Neuronal stem cell (in vitro differentiated cells): ENCODE data around the gene FAR1.

ENCODE experiments used
- DNase-seq: peaks from one replicate; pipeline ENCODE4 v3.0.0-alpha.2; 2013; ENCODE audit warnings: low spot score
- H2AFZ ChIP-seq: one replicate; pipeline ENCODE4 v1.6.1; 2013; ENCODE audit warnings: mild to moderate bottlenecking, low read length, inconsistent platforms
- H2AK5ac ChIP-seq: 2 replicates; pipeline ENCODE4 v1.6.1; 2013; ENCODE audit warnings: low read depth, mild to moderate bottlenecking, inconsistent platforms, low read length, moderate library complexity, mixed read lengths
- H2BK120ac ChIP-seq: 2 replicates; pipeline ENCODE4 v1.6.1; 2013; ENCODE audit warnings: low read depth, mild to moderate bottlenecking, inconsistent platforms, low read length, moderate library complexity, mixed read lengths
- H2BK12ac ChIP-seq: one replicate; pipeline ENCODE4 v1.6.1; 2013; ENCODE audit warnings: low read length, inconsistent platforms
- H2BK15ac ChIP-seq: 2 replicates; pipeline ENCODE4 v1.6.1; 2013; ENCODE audit warnings: mild to moderate bottlenecking, low read length, inconsistent platforms, mixed read lengths
- H2BK5ac ChIP-seq: one replicate; pipeline ENCODE4 v1.6.1; 2013; ENCODE audit warnings: inconsistent platforms, mild to moderate bottlenecking, low read length, moderate library complexity
- H3K14ac ChIP-seq: one replicate; pipeline ENCODE4 v1.6.1; 2013; ENCODE audit warnings: low read length, inconsistent platforms
- H3K18ac ChIP-seq: 2 replicates; pipeline ENCODE4 v1.6.1; 2013; ENCODE audit warnings: low read length, inconsistent platforms
- H3K23ac ChIP-seq: 2 replicates; pipeline ENCODE4 v1.6.1; 2013; ENCODE audit warnings: low read depth, mild to moderate bottlenecking, mixed read lengths, low read length, inconsistent platforms; ENCODE audit not compliant: poor library complexity
- H3K27ac ChIP-seq: replicated peaks from 3 replicates; pipeline ENCODE4 v1.5.1; 2013; ENCODE audit warnings: low read length, inconsistent platforms
- H3K27me3 ChIP-seq, 3 experiments: 2 replicates each; pipeline ENCODE4 v1.6.1; 2013; ENCODE audit warnings: low read length in 3 of 3, mild to moderate bottlenecking in 2 of 3, inconsistent platforms in 1 of 3, low read depth in 1 of 3, mixed read lengths in 1 of 3, moderate library complexity in 1 of 3; ENCODE audit not compliant: control insufficient read depth in 3 of 3, insufficient read depth in 3 of 3
- H3K36me3 ChIP-seq, 2 donors: replicated peaks in 1 of 2; 2 replicates each; pipeline ENCODE4 v1.6.1; 2013; ENCODE audit warnings: low read length in 2 of 2; ENCODE audit not compliant: control insufficient read depth in 2 of 2, insufficient read depth in 2 of 2
- H3K4ac ChIP-seq: 2 replicates; pipeline ENCODE4 v1.6.1; 2013; ENCODE audit warnings: inconsistent platforms, mild to moderate bottlenecking, low read length, moderate library complexity
- H3K4me1 ChIP-seq, 2 donors: 1 replicate in 1 of 2; 2 replicates in 1 of 2; pipeline ENCODE4 v1.6.1; 2013; ENCODE audit warnings: low read length in 2 of 2, low read depth in 1 of 2; ENCODE audit not compliant: control insufficient read depth in 2 of 2, insufficient read depth in 1 of 2
- H3K4me2 ChIP-seq: one replicate; pipeline ENCODE4 v1.6.1; 2013; ENCODE audit warnings: mild to moderate bottlenecking, low read length, inconsistent platforms; ENCODE audit not compliant: insufficient read depth, poor library complexity, severe bottlenecking
- H3K4me3 ChIP-seq, 2 donors: 2 replicates each; pipeline ENCODE4 v1.5.1; 2013; ENCODE audit warnings: low read length in 2 of 2, mild to moderate bottlenecking in 2 of 2, inconsistent platforms in 1 of 2, moderate library complexity in 1 of 2
- H3K79me1 ChIP-seq: one replicate; pipeline ENCODE4 v1.6.1; 2013; ENCODE audit warnings: low read depth, mild to moderate bottlenecking, inconsistent platforms, low read length, moderate library complexity
- H3K9ac ChIP-seq: one replicate; pipeline ENCODE4 v1.6.1; 2013; ENCODE audit warnings: mild to moderate bottlenecking, low read depth, low read length, inconsistent platforms; ENCODE audit not compliant: poor library complexity
- H3K9me3 ChIP-seq, 2 donors: replicated peaks in 1 of 2; 2 replicates each; pipeline versions ENCODE3 to v1.6.1; 2013; ENCODE audit warnings: low read length in 2 of 2, mild to moderate bottlenecking in 2 of 2, inconsistent platforms in 1 of 2, low read depth in 1 of 2, mixed read lengths in 1 of 2, moderate library complexity in 1 of 2; ENCODE audit not compliant: control insufficient read depth in 2 of 2, insufficient read depth in 1 of 2
- H4K8ac ChIP-seq: one replicate; pipeline ENCODE4 v1.6.1; 2013; ENCODE audit warnings: low read depth, mild to moderate bottlenecking, inconsistent platforms, low read length, moderate library complexity
- H4K91ac ChIP-seq: one replicate; pipeline ENCODE4 v1.6.1; 2013; ENCODE audit warnings: low read length, low read depth, mild to moderate bottlenecking, inconsistent platforms; ENCODE audit not compliant: poor library complexity
- WGBS, 2 donors: extraction: QIAGEN DNeasy Blood & Tissue Kit; methylation state at CpG; one replicate each; pipeline ENCODE4 v1.1.7; 2013; ENCODE audit warnings: missing lambda C conversion rate in 2 of 2, mixed read lengths in 1 of 2; ENCODE audit not compliant: insufficient read length in 2 of 2, insufficient replicate concordance in 1 of 2; ENCODE audit errors: extremely low coverage in 2 of 2; 5-methylcytosine and 5-hydroxymethylcytosine counted together

The FAR1 gene

DNA sequence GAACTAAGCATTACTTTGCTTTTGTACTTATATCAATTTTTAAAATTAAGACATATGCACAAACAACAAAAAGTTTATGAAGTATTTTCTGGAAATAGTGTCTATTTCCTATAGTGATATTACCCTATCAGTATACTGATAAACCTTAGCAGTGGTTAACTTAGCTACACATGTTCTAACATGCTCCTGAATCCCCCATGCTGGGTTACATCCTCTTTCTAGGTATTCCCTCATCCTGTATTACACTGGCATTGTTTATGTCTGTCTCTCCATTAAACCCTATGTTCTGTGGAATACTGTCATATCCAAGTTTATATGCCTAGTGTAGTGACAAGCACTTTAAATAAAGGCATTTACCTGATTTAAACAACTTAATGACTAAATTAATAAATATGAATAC lies 1.8 kb upstream of the FAR1 start:
- Histone ChIP-seq H3K79me1 (peaks cover 6% of the 10 kb centered on the region), H2AFZ (no peak overlapping the region), H3K27me3 (no peaks in the 10 kb centered on the region), H3K4me3 (no peak overlapping the region), H3K18ac (no peak overlapping the region), H3K9me3 (no peaks in the 10 kb centered on the region), H3K4me2 (no peak overlapping the region), H2BK12ac (no peak overlapping the region), H3K4ac (no peak overlapping the region), H3K14ac (no peak overlapping the region), H3K9ac (no peak overlapping the region), H2BK5ac (no peak overlapping the region), H3K27ac (no peak overlapping the region), H3K36me3 (peaks cover 0 to 11% of the 10 kb centered on the region in 2 donors), H2BK120ac (no peak overlapping the region), H3K4me1 (peaks cover 5 to 10% of the 10 kb centered on the region in 2 donors), H2BK15ac (no peak overlapping the region), H4K8ac (no peak overlapping the region), H3K23ac (no peak overlapping the region), H4K91ac (no peak overlapping the region), H2AK5ac (no peak overlapping the region)
- no peak for DNase-seq

DNA sequence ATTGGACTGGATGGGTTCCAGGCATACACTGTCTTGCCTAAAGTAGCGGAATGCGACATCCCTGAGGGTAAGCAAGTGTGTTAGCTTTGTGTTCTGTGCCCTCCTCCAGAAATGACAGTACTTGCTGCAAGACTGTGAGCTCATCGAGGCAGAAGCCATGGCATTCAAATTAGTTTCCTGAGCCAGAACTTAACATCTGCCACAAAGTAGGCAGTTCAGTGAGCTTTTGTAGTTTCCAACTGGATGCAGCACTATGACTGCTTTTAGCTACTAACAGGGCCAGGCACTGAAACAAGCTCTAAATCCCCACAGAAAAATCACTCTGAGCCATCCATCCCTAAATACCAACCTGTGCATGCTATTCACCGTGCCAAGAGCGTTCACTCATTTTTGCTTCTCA lies 1.2 kb upstream of the FAR1 start:
- no peak overlapping the region for H3K27ac ChIP-seq
- WGBS, 2 donors: no CpG with 5 or more reads among the region's 5 CpGs

DNA sequence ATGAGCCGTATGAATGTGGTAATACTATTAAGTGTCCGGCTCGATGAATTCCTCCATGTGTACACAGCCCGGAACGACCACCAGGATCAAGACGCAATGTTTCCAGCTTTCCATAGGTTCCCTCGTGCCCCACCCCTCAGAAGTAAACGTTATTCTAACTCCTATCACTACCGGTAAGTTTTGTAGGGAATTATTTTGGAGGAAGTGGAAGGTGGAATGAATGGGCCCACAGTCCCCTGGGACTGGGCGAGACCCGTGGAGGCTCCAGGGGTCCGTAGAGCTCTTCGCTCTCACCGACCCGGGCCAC lies 720 bp upstream of the FAR1 start:
- no peak overlapping the region for H2BK5ac ChIP-seq
- H3K9me3 ChIP-seq: no peaks in the 10 kb centered on the region
- H2BK120ac ChIP-seq: no peak overlapping the region
- no peak overlapping the region for H3K14ac ChIP-seq
- no CpG with 5 or more reads among the region's 15 CpGs for WGBS, 2 donors
- peaks cover 0 to 16% of the 10 kb centered on the region in 2 donors for H3K36me3 ChIP-seq
- H3K4me3 ChIP-seq: peak overlapping the region; percentile 71 to 91
- peaks cover 5 to 10% of the 10 kb centered on the region in 2 donors for H3K4me1 ChIP-seq
- peak overlapping the region; percentile 28 for H3K27ac ChIP-seq
- no peak overlapping the region for H2BK12ac ChIP-seq
- H2AFZ ChIP-seq: peak overlapping the region; percentile 98
- H3K4ac ChIP-seq: no peak overlapping the region
- H2AK5ac ChIP-seq: no peak overlapping the region
- no peak overlapping the region for H4K91ac ChIP-seq
- no peak overlapping the region for H2BK15ac ChIP-seq
- H3K79me1 ChIP-seq: peaks cover 6% of the 10 kb centered on the region
- DNase-seq: no peak
- H3K23ac ChIP-seq: no peak overlapping the region
- peak overlapping the region; percentile 71 for H3K18ac ChIP-seq
- peak overlapping the region; percentile 52 for H3K4me2 ChIP-seq
- no peak overlapping the region for H4K8ac ChIP-seq
- H3K27me3 ChIP-seq: no peaks in the 10 kb centered on the region
- no peak overlapping the region for H3K9ac ChIP-seq

More for the DNA sequence above, 1.2 kb upstream of the FAR1 start:
- H3K18ac ChIP-seq: no peak overlapping the region
- H3K9me3 ChIP-seq: no peaks in the 10 kb centered on the region
- peaks cover 5 to 10% of the 10 kb centered on the region in 2 donors for H3K4me1 ChIP-seq
- H2BK12ac ChIP-seq: no peak overlapping the region
- H3K4me2 ChIP-seq: no peak overlapping the region
- DNase-seq: no peak
- no peak overlapping the region for H3K23ac ChIP-seq
- H3K36me3 ChIP-seq: peaks cover 0 to 13% of the 10 kb centered on the region in 2 donors
- H3K27me3 ChIP-seq: no peaks in the 10 kb centered on the region
- H3K4me3 ChIP-seq: peak overlapping the region in 1 of 2 donors; percentile 71
- H2BK15ac ChIP-seq: no peak overlapping the region
- H3K9ac ChIP-seq: no peak overlapping the region
- peaks cover 6% of the 10 kb centered on the region for H3K79me1 ChIP-seq
- H2AK5ac ChIP-seq: no peak overlapping the region
- no peak overlapping the region for H3K14ac ChIP-seq
- no peak overlapping the region for H4K91ac ChIP-seq
- H2BK120ac ChIP-seq: no peak overlapping the region
- peak overlapping the region; percentile 98 for H2AFZ ChIP-seq
- no peak overlapping the region for H2BK5ac ChIP-seq
- no peak overlapping the region for H4K8ac ChIP-seq
- no peak overlapping the region for H3K4ac ChIP-seq

DNA sequence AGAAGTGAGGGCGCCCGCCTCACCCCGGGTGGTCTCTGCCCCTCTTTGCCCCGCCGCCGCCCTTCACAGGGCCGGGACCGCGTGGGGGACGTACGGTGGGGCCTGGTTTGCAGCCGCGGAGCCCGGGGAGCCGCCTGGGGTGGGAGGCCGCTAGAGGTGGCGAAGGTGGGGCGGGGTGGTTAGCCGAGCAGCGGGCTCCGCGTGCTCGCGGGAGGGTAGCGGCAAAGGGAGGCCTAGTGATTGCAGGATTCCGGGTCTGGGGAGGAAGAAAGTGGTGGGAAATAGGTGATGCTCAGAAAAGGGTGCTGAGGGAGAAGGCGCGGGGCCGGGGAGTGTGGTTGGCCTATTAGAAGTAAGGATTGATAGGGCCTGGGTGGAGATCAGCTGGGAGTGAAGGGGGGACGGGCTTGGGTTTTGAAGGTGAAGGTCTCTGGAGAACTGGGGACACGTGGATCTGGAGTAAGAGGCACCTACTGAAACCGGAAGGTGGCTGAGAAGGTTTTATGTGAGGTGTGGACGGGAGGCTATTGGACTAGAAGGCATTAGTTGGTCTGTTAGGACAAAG lies 571 bp downstream of the FAR1 start:
- Histone ChIP-seq H4K8ac (no peak overlapping the region), H3K9me3 (no peaks in the 10 kb centered on the region), H3K14ac (no peak overlapping the region), H3K27ac (peak overlapping the region; percentile 80), H2AFZ (peak overlapping the region; percentile 95), H4K91ac (no peak overlapping the region), H3K27me3 (no peaks in the 10 kb centered on the region), H2BK5ac (no peak overlapping the region), H2BK12ac (no peak overlapping the region), H3K18ac (peak overlapping the region; percentile 78), H3K4me3 (peak overlapping the region; percentile 55 to 87), H3K9ac (peak overlapping the region; percentile 94), H3K36me3 (peaks cover 0 to 24% of the 10 kb centered on the region in 2 donors), H3K4me2 (peak overlapping the region; percentile 75), H3K79me1 (peaks cover 6% of the 10 kb centered on the region), H3K23ac (no peak overlapping the region), H2AK5ac (peak overlapping the region; percentile 42), H3K4me1 (peaks cover 5 to 10% of the 10 kb centered on the region in 2 donors), H3K4ac (no peak overlapping the region), H2BK120ac (no peak overlapping the region), H2BK15ac (no peak overlapping the region)
- WGBS, 2 donors: no CpG with 5 or more reads among the region's 33 CpGs
- DNase-seq: peak; percentile 17
